OCI-M2 (cell line): ENCODE data around the gene FBLN1.

Experiments used
- DNase-seq: peaks from one replicate; lab custom pipeline; 2025; ENCODE audit not compliant: unreplicated experiment; lab: John Stamatoyannopoulos, UW

FBLN1 gene

DNA sequence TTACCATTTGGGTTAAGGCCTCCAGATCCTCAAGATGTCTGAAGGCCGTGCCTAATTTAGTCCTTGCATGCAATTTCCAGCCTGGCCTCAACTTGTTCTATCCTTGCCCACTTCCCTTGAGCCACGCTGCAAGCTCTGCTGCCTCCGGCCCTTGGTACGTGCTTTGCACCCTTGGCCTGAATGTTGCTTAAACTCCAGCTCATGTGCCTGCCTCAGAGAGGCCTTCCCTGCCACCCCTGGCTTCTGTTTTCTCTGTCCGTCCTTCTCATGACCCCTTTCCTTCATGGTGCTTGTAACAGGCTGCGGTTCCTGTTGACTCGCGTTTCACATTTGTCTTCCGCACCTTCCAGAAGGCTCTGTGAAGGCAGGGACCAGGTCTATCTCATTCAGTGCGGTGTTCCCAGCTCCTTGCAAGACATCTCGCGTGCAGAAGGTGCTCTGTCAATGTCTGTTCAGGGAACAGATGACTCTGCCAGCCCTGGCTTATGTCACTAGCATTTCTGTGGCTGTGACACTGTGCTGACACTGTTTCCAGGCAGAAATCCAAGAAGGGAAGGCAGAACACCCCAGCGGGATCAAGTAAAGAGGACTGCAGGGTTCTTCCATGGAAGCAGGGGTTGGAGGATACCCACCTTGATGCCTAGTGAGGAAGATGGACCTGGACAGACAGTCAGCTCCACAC lies 61.8 kb downstream of the FBLN1 start:
- DNase-seq, result no peak

DNA sequence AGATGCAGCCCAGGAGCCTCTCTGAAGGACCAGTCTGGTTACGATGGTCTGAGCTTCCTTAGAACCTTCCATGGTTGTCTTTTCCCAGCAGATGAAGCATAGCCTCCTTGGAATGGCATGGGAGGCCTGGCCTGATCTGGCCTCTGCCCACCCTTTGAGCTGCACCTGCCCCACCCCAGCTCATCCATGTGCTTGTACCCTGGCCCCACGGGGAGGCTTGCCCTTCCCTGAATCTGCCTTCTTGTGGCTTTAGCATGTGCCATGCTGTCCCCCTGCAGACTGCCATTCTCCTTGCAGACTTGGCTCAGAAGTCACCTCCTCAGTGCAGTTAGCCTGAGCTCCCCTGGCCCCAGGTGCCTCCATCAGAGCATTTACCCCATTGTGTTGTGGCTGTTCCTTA lies 62.5 kb downstream of the FBLN1 start:
- no peak for DNase-seq

DNA sequence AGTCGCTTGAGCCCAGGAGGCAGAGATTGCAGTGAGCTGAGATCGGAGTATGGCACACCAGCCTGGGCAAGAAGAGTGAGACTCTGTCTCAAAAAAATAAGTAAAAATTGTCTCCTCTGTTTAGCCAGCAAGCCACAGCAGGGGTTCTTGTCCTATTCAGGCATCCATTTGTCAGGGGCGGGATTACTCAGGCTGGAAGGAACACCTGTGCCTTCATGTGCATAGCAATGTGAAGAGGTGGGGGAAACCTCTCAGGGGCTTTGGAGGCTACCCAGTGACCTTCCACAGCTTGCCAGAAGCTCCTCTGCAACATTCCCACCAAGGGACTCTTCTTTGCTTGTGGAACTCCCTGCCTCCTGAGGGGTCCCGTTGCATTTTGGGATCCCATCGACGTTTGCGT lies 63.3 kb downstream of the FBLN1 start:
- DNase-seq, result no peak

DNA sequence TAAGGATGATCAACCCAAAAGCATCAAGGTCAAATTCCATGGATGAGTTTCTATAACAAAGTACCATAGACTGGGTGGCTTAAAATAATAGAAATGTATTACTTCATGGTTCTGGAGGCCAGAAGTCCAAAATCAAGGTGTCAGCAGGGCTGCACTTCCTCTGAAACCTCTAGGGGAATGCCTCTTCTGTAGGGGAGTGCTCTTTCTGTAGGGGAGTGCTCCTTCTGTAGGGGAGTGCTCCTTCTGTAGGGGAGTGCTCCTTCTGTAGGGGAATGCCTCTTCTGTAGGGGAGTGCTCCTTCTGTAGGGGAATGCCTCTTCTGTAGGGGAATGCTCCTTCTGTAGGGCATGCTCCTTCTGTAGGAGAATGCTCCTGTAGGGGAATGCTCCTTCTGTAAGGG lies 65.5 kb downstream of the FBLN1 start:
- no peak for DNase-seq

DNA sequence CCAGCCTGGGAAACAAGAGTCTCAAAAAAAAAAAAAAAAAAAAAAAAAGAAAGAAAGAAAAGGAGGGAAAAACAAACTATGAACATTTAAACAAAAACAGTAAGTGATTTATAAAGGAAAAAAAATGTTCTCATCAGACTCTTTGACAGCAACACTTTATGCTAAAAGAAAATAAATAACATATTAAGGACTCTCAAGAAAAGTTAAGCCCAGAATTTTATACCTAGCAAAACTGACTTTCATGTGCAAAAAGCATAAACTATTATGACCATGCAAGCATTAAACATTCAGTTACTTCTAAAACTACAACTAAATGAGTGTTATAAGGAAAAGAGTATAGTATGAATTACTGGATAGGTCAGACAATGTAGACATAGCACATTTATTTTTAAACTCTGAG lies 68.4 kb downstream of the FBLN1 start:
- no peak for DNase-seq

- DNase-seq, result no peak
These were observed 69.8 kb downstream of the FBLN1 start for GRCh38 chr22:45572444-45572843.

- no peak for DNase-seq
These were observed 71.5 kb downstream of the FBLN1 start for GRCh38 chr22:45574069-45574703.

DNA sequence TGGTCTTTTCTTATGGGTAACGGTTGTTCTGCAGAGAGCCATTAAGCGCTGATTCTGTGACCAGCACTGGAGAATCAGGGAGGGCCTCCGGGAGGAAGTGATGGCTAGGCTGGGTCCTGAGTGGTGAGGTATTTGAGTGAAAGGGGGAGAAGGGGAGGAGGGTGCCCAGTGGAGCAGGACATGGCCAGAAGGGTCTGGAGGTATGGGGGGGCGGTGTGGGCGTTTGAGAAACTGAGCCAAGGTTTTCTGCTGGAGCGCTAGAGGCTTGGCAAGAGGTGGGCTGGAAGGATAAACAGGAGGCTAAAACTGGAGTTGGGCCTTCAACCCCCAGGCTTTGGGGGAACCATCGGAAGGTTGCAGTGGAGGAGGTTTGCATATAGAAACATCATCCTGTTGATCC lies 72.5 kb downstream of the FBLN1 start:
- DNase-seq, result no peak

GRCh38 chr22:45575607-45576272 lies 73.1 kb downstream of the FBLN1 start:
- no peak for DNase-seq

- no peak for DNase-seq
These were observed 73.6 kb downstream of the FBLN1 start for GRCh38 chr22:45576273-45576625.

DNA sequence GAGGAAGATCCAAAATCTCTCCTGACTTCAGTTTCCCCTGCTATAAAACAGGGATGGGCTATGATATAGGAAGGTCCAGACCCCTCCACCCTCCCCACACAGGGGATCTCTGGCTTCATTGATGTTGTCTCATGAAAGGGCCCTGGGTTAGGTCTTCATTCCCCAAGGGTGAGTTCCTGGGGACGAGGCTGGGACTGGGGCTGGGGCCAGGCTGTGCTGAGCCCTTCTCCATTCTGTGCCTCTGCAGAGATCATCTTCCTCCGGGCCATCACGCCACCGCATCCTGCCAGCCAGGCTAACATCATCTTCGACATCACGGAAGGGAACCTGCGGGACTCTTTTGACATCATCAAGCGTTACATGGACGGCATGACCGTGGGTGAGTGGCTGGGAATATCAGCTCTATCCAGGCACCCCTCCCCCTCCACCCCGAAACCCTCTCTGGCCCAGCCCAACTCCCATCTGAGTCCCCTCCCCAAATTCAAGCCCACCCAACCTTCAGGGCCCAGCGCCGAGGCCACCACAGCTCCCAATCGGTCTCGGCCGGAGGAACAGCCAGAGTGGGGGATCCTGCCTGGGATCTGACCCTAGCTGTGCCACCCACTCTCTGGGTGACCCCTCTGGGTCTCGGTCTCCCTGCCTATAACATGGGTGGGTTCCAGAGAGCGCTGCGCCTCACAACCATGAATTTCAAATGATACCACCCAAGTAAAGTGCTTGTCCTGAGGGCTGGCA lies 74.2 kb downstream of the FBLN1 start:
- DNase-seq, result no peak

- DNase-seq, result peak; percentile 52
These were observed 75.3 kb downstream of the FBLN1 start for GRCh38 chr22:45577746-45578523.

GRCh38 chr22:45578524-45579147 lies 76.0 kb downstream of the FBLN1 start:
- DNase-seq, result no peak

DNA sequence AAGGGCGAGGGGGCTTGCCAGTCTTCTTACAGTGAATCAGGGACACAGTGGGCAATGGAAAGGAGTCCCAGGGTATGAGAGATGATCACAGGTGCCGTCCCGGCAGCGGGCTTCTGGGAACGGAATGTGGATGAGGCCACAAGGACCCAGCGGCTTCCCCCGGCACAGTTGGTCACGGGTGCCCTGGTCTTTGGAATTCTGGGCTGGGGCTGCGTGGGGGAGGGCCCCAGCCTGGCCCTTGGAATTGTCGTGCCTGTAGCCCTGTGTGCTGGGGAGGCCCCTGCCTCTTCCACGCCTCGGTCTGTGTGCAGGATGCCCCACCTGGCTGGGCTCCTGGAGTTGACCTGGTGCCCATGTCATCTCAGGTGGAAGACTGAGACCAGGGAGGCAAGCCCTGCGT lies 76.6 kb downstream of the FBLN1 start:
- DNase-seq, result no peak

GRCh38 chr22:45579806-45580725 lies 77.4 kb downstream of the FBLN1 start:
- DNase-seq, result no peak

DNA sequence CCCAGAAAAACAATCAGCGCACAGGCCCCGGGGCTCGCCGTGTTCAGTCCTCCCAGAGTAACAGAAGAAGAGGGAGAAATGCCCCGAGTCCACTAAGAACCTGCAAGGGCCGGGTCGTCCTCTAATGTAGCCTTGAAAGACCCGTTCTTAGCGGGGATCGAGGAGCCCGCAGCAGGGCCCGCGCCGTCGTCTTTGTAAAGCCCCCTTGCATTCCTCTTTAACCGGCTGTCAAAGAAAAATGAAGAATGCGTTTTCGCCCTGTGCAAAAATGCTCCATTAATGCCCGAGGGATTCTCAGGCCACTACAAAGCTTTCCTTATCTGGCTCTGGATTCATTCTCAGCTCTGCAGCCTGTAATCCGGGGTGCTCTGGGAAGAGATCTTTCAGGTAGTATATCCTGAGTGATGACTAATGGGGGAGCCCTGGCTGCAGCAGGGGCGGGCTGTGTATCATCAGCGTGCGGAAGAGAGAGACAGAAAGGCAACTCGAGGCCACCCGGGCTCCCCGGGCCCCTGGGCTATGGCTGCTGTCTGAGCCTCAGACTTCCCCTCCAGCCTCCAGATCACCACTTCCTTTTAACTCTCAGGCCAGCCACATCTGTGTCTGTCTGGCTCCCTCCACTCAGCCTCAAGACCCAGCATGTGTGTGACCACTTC lies 78.2 kb downstream of the FBLN1 start:
- DNase-seq, result no peak

DNA sequence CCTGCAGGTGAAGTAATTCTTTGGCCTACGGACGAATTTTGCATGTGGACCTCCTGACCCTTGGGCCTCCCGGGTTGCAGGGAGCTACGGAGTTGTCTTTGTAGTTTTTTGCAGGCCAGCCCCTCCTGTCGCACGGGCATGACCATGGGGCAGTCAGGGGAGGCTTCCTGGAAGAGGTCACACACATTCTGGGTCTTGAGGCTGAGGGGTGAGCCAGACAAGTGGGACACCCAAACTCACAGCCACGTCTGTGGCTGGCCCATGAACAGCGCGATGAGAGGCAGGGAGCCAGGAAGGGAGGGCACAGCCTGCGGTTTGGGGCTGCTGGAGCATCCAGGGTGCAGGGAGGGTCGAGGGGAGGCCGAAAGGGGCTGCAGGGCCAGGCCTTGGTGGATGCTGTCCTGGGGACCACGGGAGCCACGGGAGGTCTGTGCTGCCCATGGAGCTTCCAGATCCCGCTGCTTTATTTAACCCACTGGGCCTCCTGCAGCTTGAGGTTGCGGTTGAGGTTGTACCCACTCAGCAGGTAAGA lies 78.9 kb downstream of the FBLN1 start:
- no peak for DNase-seq

DNA sequence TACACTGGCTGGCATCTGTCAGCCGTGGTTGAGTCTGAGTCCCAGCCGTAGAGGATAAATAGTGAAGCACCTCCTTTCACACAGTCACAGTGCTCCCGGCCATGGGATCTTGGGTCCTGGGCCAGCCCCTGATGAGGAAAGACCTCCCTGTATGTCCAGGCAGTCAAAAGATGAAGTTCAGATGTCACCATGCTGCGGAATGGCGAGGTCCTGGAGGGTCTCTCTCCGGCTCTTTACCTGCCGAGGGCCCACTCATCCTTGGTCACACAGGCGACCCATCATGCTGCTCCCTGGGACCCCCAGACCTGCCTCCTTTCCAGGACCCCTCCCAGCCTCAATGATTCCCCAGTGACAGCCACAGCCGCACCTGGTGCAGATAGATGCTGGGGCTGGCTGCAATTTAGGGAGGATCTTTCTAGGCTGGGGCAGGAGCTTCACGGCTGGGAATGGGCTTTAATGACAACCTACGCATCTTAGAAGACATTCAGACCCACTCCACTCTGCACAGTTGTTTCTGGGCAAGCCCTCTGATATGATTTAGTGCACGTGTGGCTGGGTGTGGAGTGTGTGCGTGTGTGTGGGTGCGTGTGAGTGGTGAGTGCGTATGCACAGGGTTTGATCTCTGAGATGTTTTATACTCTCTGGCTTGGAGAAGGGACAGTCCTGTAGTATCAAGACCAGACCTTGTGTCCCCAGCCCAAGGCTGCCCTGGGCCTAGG lies 79.7 kb downstream of the FBLN1 start:
- no peak for DNase-seq
